ENCODE data around the gene B3GAT2. TPM values are rescaled to one million over a fixed set of nuclear protein-coding genes. Genes with fewer than 3 reads are reported as not detected.

Gene B3GAT2
- total and polyA plus RNA-seq, 2 of the 13 experiments (the other 11 are each of a cell fraction or from before 2014, with no cell fraction given): 0.01 to 0.02 TPM

DNA sequence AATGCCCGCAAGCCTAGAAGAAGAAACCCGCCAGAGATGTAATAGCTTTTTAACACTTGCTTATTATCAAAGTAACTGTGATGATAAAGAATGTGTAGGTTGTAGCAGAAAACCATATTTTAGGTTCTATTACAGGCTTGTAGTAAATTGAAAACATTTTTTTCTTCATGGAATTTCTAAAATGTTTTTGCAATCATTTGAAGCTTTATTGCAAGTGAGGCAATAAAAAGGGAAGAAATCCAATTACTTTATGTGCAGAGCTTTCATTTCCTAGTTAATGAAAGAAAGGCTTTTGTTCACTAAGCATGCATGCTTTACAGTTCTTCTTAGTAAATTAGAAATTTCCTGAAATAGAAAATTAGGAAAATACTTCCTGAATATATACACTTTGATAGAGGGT, 135.1 kb downstream of the B3GAT2 start:
- H3K79me2 ChIP-seq (ENCODE audit: insufficient read depth, low read length): no peaks in the 10 kb centered on the region

More for the DNA sequence above, 135.1 kb downstream of the B3GAT2 start:
- ChIA-PET POLR2A (no interaction called here), CTCF (ENCODE audit: low intra/inter-chr PET ratio, low total read pairs) (no interaction called here)
- Histone ChIP-seq H3K4me2 (ENCODE audit: low read depth, low read length) (no peak overlapping the region), H3K27me3 (ENCODE audit: control insufficient read depth in 1 of 2, insufficient read depth in 2 of 2, low read length in 2 of 2) (no peaks in the 10 kb centered on the region), H3K4me3 (replicated peaks in 1 of 3; ENCODE audit: insufficient read depth in 1 of 3, low read depth in 2 of 3, low read length in 3 of 3) (no peak overlapping the region), H2AFZ (ENCODE audit: low read length) (no peak overlapping the region), H3K27ac (ENCODE audit: extremely low read length, insufficient read depth, low read length) (no peak overlapping the region), H4K20me1 (ENCODE audit: insufficient read depth, low read length) (no peaks in the 10 kb centered on the region), H3K9me3 (ENCODE audit: low read length) (no peaks in the 10 kb centered on the region), H3K36me3 (replicated peaks in 1 of 2; ENCODE audit: control insufficient read depth in 1 of 2, insufficient read depth in 2 of 2, low read length in 2 of 2) (no peaks in the 10 kb centered on the region), H3K9ac (ENCODE audit: insufficient read depth, low read depth, low read length) (no peak overlapping the region), H3K4me1 (ENCODE audit: insufficient read depth, low read length) (no peaks in the 10 kb centered on the region)
- no TSS peak for BruUV-seq (replicated peaks)
- no peak for ATAC-seq
- no peak for DNase-seq (ENCODE audit: low spot score)
- FAIRE-seq: no peak
- in situ Hi-C loops (cut with HindIII; ENCODE audit: extremely low pct_ligation_motif_present, low pct_unique_long_range_greater_than_20kb) (no loop called here), intact Hi-C loops (cut with micrococcal nuclease; ENCODE audit: unreplicated experiment) (no loop called here)
- 98% methylated on average over 2 of the region's 2 CpGs for WGBS (ENCODE audit: low lambda C conversion rate)
- TF ChIP-seq, protein P1, sequence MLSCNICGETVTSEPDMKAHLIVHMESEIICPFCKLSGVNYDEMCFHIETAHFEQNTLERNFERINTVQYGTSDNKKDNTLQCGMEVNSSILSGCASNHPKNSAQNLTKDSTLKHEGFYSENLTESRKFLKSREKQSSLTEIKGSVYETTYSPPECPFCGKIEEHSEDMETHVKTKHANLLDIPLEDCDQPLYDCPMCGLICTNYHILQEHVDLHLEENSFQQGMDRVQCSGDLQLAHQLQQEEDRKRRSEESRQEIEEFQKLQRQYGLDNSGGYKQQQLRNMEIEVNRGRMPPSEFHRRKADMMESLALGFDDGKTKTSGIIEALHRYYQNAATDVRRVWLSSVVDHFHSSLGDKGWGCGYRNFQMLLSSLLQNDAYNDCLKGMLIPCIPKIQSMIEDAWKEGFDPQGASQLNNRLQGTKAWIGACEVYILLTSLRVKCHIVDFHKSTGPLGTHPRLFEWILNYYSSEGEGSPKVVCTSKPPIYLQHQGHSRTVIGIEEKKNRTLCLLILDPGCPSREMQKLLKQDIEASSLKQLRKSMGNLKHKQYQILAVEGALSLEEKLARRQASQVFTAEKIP (CRISPR knock-in tag; IDR thresholded peaks at IDR 0.05; ENCODE audit: borderline replicate concordance): no peak
- TF ChIP-seq ZNF296 (CRISPR knock-in tag; conservative IDR thresholded peaks at IDR 0.05) (no peak), ZNF501 (CRISPR knock-in tag; IDR thresholded peaks at IDR 0.05) (no peak), ZNF367 (CRISPR knock-in tag; IDR thresholded peaks at IDR 0.05; ENCODE audit: borderline replicate concordance) (no peak)
- TF ChIP-seq, protein P2, sequence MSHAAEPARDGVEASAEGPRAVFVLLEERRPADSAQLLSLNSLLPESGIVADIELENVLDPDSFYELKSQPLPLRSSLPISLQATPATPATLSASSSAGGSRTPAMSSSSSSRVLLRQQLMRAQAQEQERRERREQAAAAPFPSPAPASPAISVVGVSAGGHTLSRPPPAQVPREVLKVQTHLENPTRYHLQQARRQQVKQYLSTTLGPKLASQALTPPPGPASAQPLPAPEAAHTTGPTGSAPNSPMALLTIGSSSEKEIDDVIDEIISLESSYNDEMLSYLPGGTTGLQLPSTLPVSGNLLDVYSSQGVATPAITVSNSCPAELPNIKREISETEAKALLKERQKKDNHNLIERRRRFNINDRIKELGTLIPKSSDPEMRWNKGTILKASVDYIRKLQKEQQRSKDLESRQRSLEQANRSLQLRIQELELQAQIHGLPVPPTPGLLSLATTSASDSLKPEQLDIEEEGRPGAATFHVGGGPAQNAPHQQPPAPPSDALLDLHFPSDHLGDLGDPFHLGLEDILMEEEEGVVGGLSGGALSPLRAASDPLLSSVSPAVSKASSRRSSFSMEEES (CRISPR knock-in tag; IDR thresholded peaks at IDR 0.05): no peak
- TF ChIP-seq, protein P3, sequence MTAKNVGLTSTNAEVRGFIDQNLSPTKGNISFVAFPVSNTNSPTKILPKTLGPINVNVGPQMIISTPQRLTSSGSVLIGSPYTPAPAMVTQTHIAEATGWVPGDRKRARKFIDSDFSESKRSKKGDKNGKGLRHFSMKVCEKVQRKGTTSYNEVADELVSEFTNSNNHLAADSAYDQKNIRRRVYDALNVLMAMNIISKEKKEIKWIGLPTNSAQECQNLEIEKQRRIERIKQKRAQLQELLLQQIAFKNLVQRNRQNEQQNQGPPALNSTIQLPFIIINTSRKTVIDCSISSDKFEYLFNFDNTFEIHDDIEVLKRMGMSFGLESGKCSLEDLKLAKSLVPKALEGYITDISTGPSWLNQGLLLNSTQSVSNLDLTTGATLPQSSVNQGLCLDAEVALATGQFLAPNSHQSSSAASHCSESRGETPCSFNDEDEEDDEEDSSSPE (CRISPR knock-in tag; IDR thresholded peaks at IDR 0.05): no peak

All from HepG2 (cell line).